ENCODE results near the gene HEXD.

HEXD gene

GRCh38 chr17:82436601-82437324, 18.6 kb downstream of the HEXD start:
- H2AK5ac ChIP-seq (ENCODE audit: low read length, severe bottlenecking): no peak overlapping the region
- no peak overlapping the region for H3K14ac ChIP-seq (ENCODE audit: low read length in 2 of 2)
- H3K36me3 ChIP-seq (ENCODE audit: control insufficient read depth in 1 of 2, insufficient read depth in 2 of 2, low read depth in 1 of 2, low read length in 2 of 2): peaks cover 10 to 58% of the 10 kb centered on the region in 2 experiments
- no peak overlapping the region for H2BK12ac ChIP-seq (ENCODE audit: low read length in 2 of 2)
- H3K27me3 ChIP-seq (ENCODE audit: control insufficient read depth in 1 of 2, insufficient read depth in 1 of 2, low read length in 2 of 2): no peaks in the 10 kb centered on the region
- H3K9me3 ChIP-seq (ENCODE audit: control insufficient read depth, low read length): no peaks in the 10 kb centered on the region
- DNase-seq: no peak
- no peaks in the 10 kb centered on the region for H3K79me1 ChIP-seq (replicated peaks; ENCODE audit: low read length, poor library complexity, severe bottlenecking)
- H3K4me1 ChIP-seq (ENCODE audit: control insufficient read depth, insufficient read depth, low read depth, low read length): peaks cover 28% of the 10 kb centered on the region
- no peak overlapping the region for H3K18ac ChIP-seq (ENCODE audit: low read depth in 1 of 2, low read length in 2 of 2)
- no peak overlapping the region for H3K4me3 ChIP-seq (ENCODE audit: insufficient read depth in 1 of 2, low read depth in 1 of 2, low read length in 2 of 2)
- no peak overlapping the region for H2BK15ac ChIP-seq (ENCODE audit: low read depth, poor library complexity, severe bottlenecking)
- H3K4ac ChIP-seq (ENCODE audit: low read depth in 1 of 2, low read length in 2 of 2): no peak overlapping the region
- H4K91ac ChIP-seq (ENCODE audit: low read length): no peak overlapping the region
- H4K8ac ChIP-seq (ENCODE audit: low read length): no peak overlapping the region
- H3K4me2 ChIP-seq (ENCODE audit: low read length, poor library complexity, severe bottlenecking): no peak overlapping the region
- no peak overlapping the region for H2BK5ac ChIP-seq (ENCODE audit: low read depth, low read length, poor library complexity, severe bottlenecking)
- no peak overlapping the region for H2AFZ ChIP-seq (ENCODE audit: low read depth, low read length)
- H3K27ac ChIP-seq (ENCODE audit: low read length, poor library complexity, severe bottlenecking): no peak overlapping the region
- H3K9ac ChIP-seq (ENCODE audit: low read length): no peak overlapping the region
- no peak overlapping the region for H3K23ac ChIP-seq (ENCODE audit: low read length in 2 of 2)
- no peak overlapping the region for H2BK120ac ChIP-seq (ENCODE audit: low read depth, low read length)
- WGBS: 92% methylated on average over 36 of the region's 36 CpGs

GRCh38 chr17:82437325-82437668, 19.1 kb downstream of the HEXD start:
- Histone ChIP-seq H3K18ac (ENCODE audit: low read depth in 1 of 2, low read length in 2 of 2) (no peak overlapping the region), H3K9me3 (ENCODE audit: control insufficient read depth, low read length) (no peaks in the 10 kb centered on the region), H4K91ac (ENCODE audit: low read length) (no peak overlapping the region), H3K36me3 (ENCODE audit: control insufficient read depth in 1 of 2, insufficient read depth in 2 of 2, low read depth in 1 of 2, low read length in 2 of 2) (peaks cover 15 to 64% of the 10 kb centered on the region in 2 experiments), H3K4me1 (ENCODE audit: control insufficient read depth, insufficient read depth, low read depth, low read length) (peaks cover 28% of the 10 kb centered on the region), H3K14ac (ENCODE audit: low read length in 2 of 2) (no peak overlapping the region), H2BK120ac (ENCODE audit: low read depth, low read length) (no peak overlapping the region), H3K9ac (ENCODE audit: low read length) (no peak overlapping the region), H2AK5ac (ENCODE audit: low read length, severe bottlenecking) (no peak overlapping the region), H2AFZ (ENCODE audit: low read depth, low read length) (no peak overlapping the region), H4K8ac (ENCODE audit: low read length) (no peak overlapping the region), H2BK12ac (ENCODE audit: low read length in 2 of 2) (no peak overlapping the region), H2BK5ac (ENCODE audit: low read depth, low read length, poor library complexity, severe bottlenecking) (no peak overlapping the region), H3K27me3 (ENCODE audit: control insufficient read depth in 1 of 2, insufficient read depth in 1 of 2, low read length in 2 of 2) (no peaks in the 10 kb centered on the region), H3K23ac (ENCODE audit: low read length in 2 of 2) (no peak overlapping the region), H2BK15ac (ENCODE audit: low read depth, poor library complexity, severe bottlenecking) (no peak overlapping the region), H3K79me1 (replicated peaks; ENCODE audit: low read length, poor library complexity, severe bottlenecking) (no peaks in the 10 kb centered on the region), H3K4me3 (ENCODE audit: insufficient read depth in 1 of 2, low read depth in 1 of 2, low read length in 2 of 2) (no peak overlapping the region), H3K4me2 (ENCODE audit: low read length, poor library complexity, severe bottlenecking) (no peak overlapping the region), H3K4ac (ENCODE audit: low read depth in 1 of 2, low read length in 2 of 2) (no peak overlapping the region), H3K27ac (ENCODE audit: low read length, poor library complexity, severe bottlenecking) (no peak overlapping the region)
- DNase-seq: no peak
- WGBS: 95% methylated on average over 18 of the region's 18 CpGs

DNA sequence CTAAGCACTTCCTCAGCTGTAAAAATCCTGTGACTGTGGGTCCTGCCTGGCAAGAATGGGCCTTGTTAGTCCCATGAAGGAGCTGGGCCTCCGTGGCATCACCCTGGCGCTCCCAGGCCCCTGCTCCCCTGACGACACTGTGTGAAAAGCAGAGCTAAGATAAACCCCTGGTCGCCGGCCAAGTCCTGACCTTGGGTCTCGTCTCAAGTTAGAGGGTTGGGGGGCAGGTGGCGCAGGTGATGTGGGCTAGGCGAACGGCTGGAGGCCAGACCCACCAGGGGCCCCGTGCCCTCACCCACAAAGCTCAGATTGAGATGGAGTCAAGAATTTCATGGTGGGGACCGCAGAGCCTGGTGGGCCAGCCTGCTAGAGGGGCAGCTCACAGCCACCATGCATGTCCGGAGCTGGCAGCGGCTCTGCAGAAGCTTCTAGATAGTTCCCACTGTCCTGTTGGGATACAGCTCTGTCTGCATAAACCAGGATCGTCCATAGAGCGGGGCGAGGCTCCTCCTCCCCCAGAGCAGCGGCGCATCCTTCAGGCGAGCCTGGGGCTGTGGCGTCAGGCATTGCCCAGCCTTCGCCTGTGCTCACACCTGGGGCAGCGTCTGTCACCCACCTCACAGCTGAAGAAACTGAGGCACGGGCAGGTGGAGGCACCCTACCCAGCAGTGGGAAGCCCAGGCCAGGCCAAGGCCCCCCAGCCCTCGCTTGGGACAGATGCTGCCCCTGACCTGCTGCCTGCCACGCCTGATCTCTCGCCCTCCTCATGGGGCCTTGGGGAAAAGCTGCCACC, 20.4 kb downstream of the HEXD start:
- Histone ChIP-seq H4K91ac (ENCODE audit: low read length) (no peak overlapping the region), H2BK5ac (ENCODE audit: low read depth, low read length, poor library complexity, severe bottlenecking) (no peak overlapping the region), H2BK15ac (ENCODE audit: low read depth, poor library complexity, severe bottlenecking) (no peak overlapping the region), H3K27ac (ENCODE audit: low read length, poor library complexity, severe bottlenecking) (no peak overlapping the region), H2AK5ac (ENCODE audit: low read length, severe bottlenecking) (no peak overlapping the region), H2AFZ (ENCODE audit: low read depth, low read length) (no peak overlapping the region), H3K4ac (ENCODE audit: low read depth in 1 of 2, low read length in 2 of 2) (no peak overlapping the region), H3K4me1 (ENCODE audit: control insufficient read depth, insufficient read depth, low read depth, low read length) (peaks cover 28% of the 10 kb centered on the region), H3K79me1 (replicated peaks; ENCODE audit: low read length, poor library complexity, severe bottlenecking) (no peaks in the 10 kb centered on the region), H3K9me3 (ENCODE audit: control insufficient read depth, low read length) (no peaks in the 10 kb centered on the region), H3K23ac (ENCODE audit: low read length in 2 of 2) (no peak overlapping the region), H3K4me2 (ENCODE audit: low read length, poor library complexity, severe bottlenecking) (no peak overlapping the region), H3K9ac (ENCODE audit: low read length) (no peak overlapping the region), H3K27me3 (ENCODE audit: control insufficient read depth in 1 of 2, insufficient read depth in 1 of 2, low read length in 2 of 2) (no peaks in the 10 kb centered on the region), H4K8ac (ENCODE audit: low read length) (no peak overlapping the region), H3K4me3 (ENCODE audit: insufficient read depth in 1 of 2, low read depth in 1 of 2, low read length in 2 of 2) (peak overlapping the region in 1 of 2 experiments; percentile 2), H3K36me3 (ENCODE audit: control insufficient read depth in 1 of 2, insufficient read depth in 2 of 2, low read depth in 1 of 2, low read length in 2 of 2) (peaks cover 26 to 75% of the 10 kb centered on the region in 2 experiments), H3K18ac (ENCODE audit: low read depth in 1 of 2, low read length in 2 of 2) (no peak overlapping the region), H2BK12ac (ENCODE audit: low read length in 2 of 2) (no peak overlapping the region), H3K14ac (ENCODE audit: low read length in 2 of 2) (no peak overlapping the region), H2BK120ac (ENCODE audit: low read depth, low read length) (no peak overlapping the region)
- 90% methylated on average over 26 of the region's 26 CpGs for WGBS
- no peak for DNase-seq

GRCh38 chr17:82439194-82439828, 21.2 kb downstream of the HEXD start:
- H2BK5ac ChIP-seq (ENCODE audit: low read depth, low read length, poor library complexity, severe bottlenecking): no peak overlapping the region
- H2BK12ac ChIP-seq (ENCODE audit: low read length in 2 of 2): no peak overlapping the region
- H3K36me3 ChIP-seq (ENCODE audit: control insufficient read depth in 1 of 2, insufficient read depth in 2 of 2, low read depth in 1 of 2, low read length in 2 of 2): peaks cover 30 to 76% of the 10 kb centered on the region in 2 experiments
- DNase-seq: no peak
- H4K91ac ChIP-seq (ENCODE audit: low read length): no peak overlapping the region
- H2AK5ac ChIP-seq (ENCODE audit: low read length, severe bottlenecking): no peak overlapping the region
- no peak overlapping the region for H3K14ac ChIP-seq (ENCODE audit: low read length in 2 of 2)
- no peak overlapping the region for H3K4ac ChIP-seq (ENCODE audit: low read depth in 1 of 2, low read length in 2 of 2)
- no peaks in the 10 kb centered on the region for H3K27me3 ChIP-seq (ENCODE audit: control insufficient read depth in 1 of 2, insufficient read depth in 1 of 2, low read length in 2 of 2)
- no peaks in the 10 kb centered on the region for H3K9me3 ChIP-seq (ENCODE audit: control insufficient read depth, low read length)
- H3K18ac ChIP-seq (ENCODE audit: low read depth in 1 of 2, low read length in 2 of 2): no peak overlapping the region
- H2AFZ ChIP-seq (ENCODE audit: low read depth, low read length): no peak overlapping the region
- H3K9ac ChIP-seq (ENCODE audit: low read length): no peak overlapping the region
- peaks cover 26% of the 10 kb centered on the region for H3K4me1 ChIP-seq (ENCODE audit: control insufficient read depth, insufficient read depth, low read depth, low read length)
- no peak overlapping the region for H2BK15ac ChIP-seq (ENCODE audit: low read depth, poor library complexity, severe bottlenecking)
- no peak overlapping the region for H4K8ac ChIP-seq (ENCODE audit: low read length)
- H3K4me3 ChIP-seq (ENCODE audit: insufficient read depth in 1 of 2, low read depth in 1 of 2, low read length in 2 of 2): peak overlapping the region in 1 of 2 experiments; percentile 2
- no peak overlapping the region for H3K23ac ChIP-seq (ENCODE audit: low read length in 2 of 2)
- no peak overlapping the region for H3K4me2 ChIP-seq (ENCODE audit: low read length, poor library complexity, severe bottlenecking)
- 90% methylated on average over 29 of the region's 29 CpGs for WGBS
- no peak overlapping the region for H2BK120ac ChIP-seq (ENCODE audit: low read depth, low read length)
- H3K79me1 ChIP-seq (replicated peaks; ENCODE audit: low read length, poor library complexity, severe bottlenecking): no peaks in the 10 kb centered on the region
- H3K27ac ChIP-seq (ENCODE audit: low read length, poor library complexity, severe bottlenecking): no peak overlapping the region
